H9 (cell line): ENCODE results near the gene CXCR4. TPM values are rescaled to one million over a fixed set of nuclear protein-coding genes. Genes with fewer than 3 reads are reported as not detected.

ENCODE experiments used
- DNase-seq: peaks from one replicate; pipeline ENCODE4 v3.0.0-alpha.2; 2017
- H2AFZ ChIP-seq: one replicate; pipeline ENCODE4 v1.6.1; 2013; ENCODE audit warnings: mild to moderate bottlenecking, low read length, control low read depth, moderate library complexity
- H2AK5ac ChIP-seq: 2 replicates; pipeline ENCODE4 v1.6.1; 2013; ENCODE audit warnings: low read length, control low read depth, mixed read lengths; ENCODE audit not compliant: insufficient read length
- H2BK120ac ChIP-seq: one replicate; pipeline ENCODE4 v1.6.1; 2013; ENCODE audit warnings: low read depth, mild to moderate bottlenecking, low read length, control low read depth, inconsistent platforms; ENCODE audit not compliant: poor library complexity, severe bottlenecking
- H2BK12ac ChIP-seq: 2 replicates; pipeline ENCODE4 v1.6.1; 2013; ENCODE audit warnings: low read length, control low read depth, mixed read lengths, low read depth; ENCODE audit not compliant: insufficient read length
- H2BK15ac ChIP-seq: 2 replicates; pipeline ENCODE4 v1.6.1; 2013; ENCODE audit warnings: low read depth, low read length, control low read depth
- H2BK20ac ChIP-seq: one replicate; pipeline ENCODE4 v1.6.1; 2013; ENCODE audit warnings: low read depth, mild to moderate bottlenecking, low read length, control low read depth, inconsistent platforms; ENCODE audit not compliant: poor library complexity, severe bottlenecking
- H2BK5ac ChIP-seq: 2 replicates; pipeline ENCODE4 v1.6.1; 2013; ENCODE audit warnings: low read length, control low read depth, mixed read lengths; ENCODE audit not compliant: insufficient read length
- H3K14ac ChIP-seq: 2 replicates; pipeline ENCODE4 v1.6.1; 2013; ENCODE audit warnings: low read length, control low read depth; ENCODE audit not compliant: insufficient read depth
- H3K18ac ChIP-seq: 2 replicates; pipeline ENCODE4 v1.6.1; 2013; ENCODE audit warnings: low read depth, mild to moderate bottlenecking, mixed read lengths, low read length, control low read depth; ENCODE audit not compliant: insufficient read length
- H3K23ac ChIP-seq: 2 replicates; pipeline ENCODE4 v1.6.1; 2013; ENCODE audit warnings: low read length, control low read depth, mixed read lengths, low read depth; ENCODE audit not compliant: insufficient read length
- H3K23me2 ChIP-seq: 2 replicates; pipeline ENCODE4 v1.6.1; 2013; ENCODE audit warnings: low read depth, mild to moderate bottlenecking, mixed read lengths, low read length, control low read depth; ENCODE audit not compliant: insufficient read length, poor library complexity, severe bottlenecking
- H3K27ac ChIP-seq: 2 replicates; pipeline ENCODE4 v1.5.1; 2013; ENCODE audit warnings: low read length, control low read depth, mixed read lengths, low read depth; ENCODE audit not compliant: insufficient read length
- H3K27me3 ChIP-seq: 2 replicates; pipeline ENCODE4 v1.6.1; 2013; ENCODE audit warnings: low read length, control low read depth, inconsistent platforms; ENCODE audit not compliant: insufficient read depth
- H3K4ac ChIP-seq: 2 replicates; pipeline ENCODE4 v1.6.1; 2013; ENCODE audit warnings: low read depth, mild to moderate bottlenecking, control low read depth, inconsistent platforms, low read length, moderate library complexity
- H3K4me1 ChIP-seq: 2 replicates; pipeline ENCODE4 v1.6.1; 2013; ENCODE audit warnings: low read length, control low read depth, inconsistent platforms; ENCODE audit not compliant: insufficient read depth
- H3K4me2 ChIP-seq: 2 replicates; pipeline ENCODE4 v1.6.1; 2013; ENCODE audit warnings: low read length, control low read depth, mixed read lengths; ENCODE audit not compliant: insufficient read length, insufficient read depth
- H3K56ac ChIP-seq: 2 replicates; pipeline ENCODE4 v1.6.1; 2013; ENCODE audit warnings: low read depth, mild to moderate bottlenecking, mixed read lengths, low read length, control low read depth; ENCODE audit not compliant: insufficient read length
- H3K79me1 ChIP-seq: 2 replicates; pipeline ENCODE4 v1.6.1; 2013; ENCODE audit warnings: low read depth, mild to moderate bottlenecking, moderate library complexity, low read length, control low read depth, inconsistent platforms; ENCODE audit not compliant: insufficient read depth, poor library complexity, severe bottlenecking
- H3K79me2 ChIP-seq: 2 replicates; pipeline ENCODE4 v1.6.1; 2013; ENCODE audit warnings: low read length, control low read depth, inconsistent platforms; ENCODE audit not compliant: insufficient read depth
- H3K9ac ChIP-seq: 2 replicates; pipeline ENCODE4 v1.6.1; 2013; ENCODE audit warnings: low read length, control low read depth, mixed read lengths; ENCODE audit not compliant: insufficient read length; ENCODE audit errors: extremely low read depth
- H3K9me3 ChIP-seq: one replicate; pipeline ENCODE4 v1.6.1; 2013; ENCODE audit warnings: low read depth, low read length, inconsistent platforms; ENCODE audit not compliant: control insufficient read depth
- H3T11ph ChIP-seq: one replicate; pipeline ENCODE4 v1.6.1; 2013; ENCODE audit warnings: mild to moderate bottlenecking, low read length, control low read depth, inconsistent platforms
- H4K20me1 ChIP-seq: one replicate; pipeline ENCODE4 v1.6.1; 2013; ENCODE audit not compliant: control insufficient read depth, insufficient read length, insufficient read depth
- H4K5ac ChIP-seq: 2 replicates; pipeline ENCODE4 v1.6.1; 2013; ENCODE audit warnings: low read depth, mild to moderate bottlenecking, mixed read lengths, low read length, control low read depth; ENCODE audit not compliant: insufficient read length
- H4K8ac ChIP-seq: replicated peaks from 2 replicates; pipeline ENCODE4 v1.6.1; 2013; ENCODE audit warnings: low read length, control low read depth, mixed read lengths, low read depth; ENCODE audit not compliant: insufficient read length
- H4K91ac ChIP-seq: 2 replicates; pipeline ENCODE4 v1.6.1; 2013; ENCODE audit warnings: low read depth, mild to moderate bottlenecking, moderate library complexity, mixed read lengths, low read length, control low read depth; ENCODE audit not compliant: insufficient read length
- H3K27ac Mint-ChIP-seq, 3 experiments: 2 replicates in 2 of 3; 3 replicates in 1 of 3; pipeline ENCODE4 v1.8.0; 2020 to 2021; ENCODE audit warnings: mixed read lengths in 3 of 3, mild to moderate bottlenecking in 1 of 3, moderate library complexity in 1 of 3
- H3K27me3 Mint-ChIP-seq: 2 replicates; pipeline ENCODE4 v1.8.0; 2021; ENCODE audit warnings: low read depth, mild to moderate bottlenecking, moderate library complexity, mixed read lengths
- H3K36me3 Mint-ChIP-seq, 3 experiments: 2 replicates in 2 of 3; 3 replicates in 1 of 3; pipeline ENCODE4 v1.8.0; 2020 to 2021; ENCODE audit warnings: low read depth in 3 of 3, mixed read lengths in 3 of 3; ENCODE audit not compliant: insufficient read depth in 1 of 3
- H3K4me1 Mint-ChIP-seq, 2 experiments: 2 replicates each; pipeline ENCODE4 v1.8.0; 2020; ENCODE audit warnings: mixed read lengths in 2 of 2
- H3K4me3 Mint-ChIP-seq, 2 experiments: 2 replicates in 1 of 2; 3 replicates in 1 of 2; pipeline ENCODE4 v1.8.0; 2020 to 2021; ENCODE audit warnings: mild to moderate bottlenecking in 2 of 2, mixed read lengths in 2 of 2, moderate library complexity in 1 of 2
- H3K9me3 Mint-ChIP-seq, 2 experiments: 2 replicates in 1 of 2; 3 replicates in 1 of 2; pipeline ENCODE4 v1.8.0; 2020; ENCODE audit warnings: mild to moderate bottlenecking in 2 of 2, mixed read lengths in 2 of 2, moderate library complexity in 1 of 2
- WGBS: extraction: QIAGEN DNeasy Blood & Tissue Kit; methylation state at CpG from one replicate; pipeline ENCODE4 v1.1.7; 2013; ENCODE audit warnings: missing lambda C conversion rate, low lambda C conversion rate, mixed read lengths; ENCODE audit not compliant: insufficient read length; ENCODE audit errors: extremely low coverage; 5-methylcytosine and 5-hydroxymethylcytosine counted together
- total RNA-seq: library from RNA; stranded (reverse); gene quantifications from 2 replicates; pipeline ENCODE4 v1.2.1, GENCODE V29; 2021
- TF ChIP-seq, protein P1 (sequence below): fragments of 200-600 bp; sonication (generic); conservative IDR thresholded peaks from 3 replicates; pipeline ENCODE4 v1.8.0; 2021; ENCODE audit warnings: antibody characterized with exemption, mild to moderate bottlenecking

CXCR4 gene
- total RNA-seq, 1 experiment from 2014 or later: 1.0 TPM

DNA sequence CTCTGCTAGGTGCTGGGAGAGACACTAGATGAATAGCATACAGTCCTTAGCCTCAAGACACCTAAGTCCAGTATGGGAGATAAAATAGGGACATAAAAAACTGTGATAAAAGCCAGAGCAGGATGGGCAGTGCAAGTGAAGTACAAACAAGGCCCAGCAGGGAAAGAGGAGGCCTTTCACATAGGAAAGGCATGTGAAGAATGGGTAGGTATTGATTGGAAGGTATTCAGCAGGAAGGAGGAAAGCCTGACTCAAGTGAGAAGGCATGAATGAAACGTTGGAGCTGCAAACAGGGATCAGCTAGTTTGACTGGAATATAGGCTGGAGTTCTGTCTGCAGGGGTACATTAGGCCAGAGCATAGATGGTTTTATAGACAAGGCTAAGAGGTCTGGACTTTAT lies 11.0 kb upstream of the CXCR4 start:
- no peak for DNase-seq
- no peak overlapping the region for H3K27ac Mint-ChIP-seq
- H3K4me3 Mint-ChIP-seq: no peak overlapping the region
- Histone ChIP-seq H2AK5ac (no peak overlapping the region), H3K4ac (no peak overlapping the region), H4K91ac (no peak overlapping the region), H4K8ac (no peak overlapping the region), H3K27me3 (no peaks in the 10 kb centered on the region), H3K9me3 (no peaks in the 10 kb centered on the region), H2BK12ac (no peak overlapping the region), H3K27ac (no peak overlapping the region), H3K4me1 (peaks cover 5% of the 10 kb centered on the region; the same call in 1 of the 2 replicates), H2AFZ (no peak overlapping the region), H2BK120ac (no peak overlapping the region), H3K14ac (no peak overlapping the region), H2BK15ac (no peak overlapping the region), H2BK5ac (no peak overlapping the region), H3K18ac (no peak overlapping the region), H3T11ph (no peak overlapping the region), H3K56ac (no peak overlapping the region), H3K4me2 (no peak overlapping the region), H3K79me1 (no peaks in the 10 kb centered on the region), H3K9ac (no peak overlapping the region), H3K79me2 (no peaks in the 10 kb centered on the region), H3K23ac (no peak overlapping the region), H4K5ac (no peak overlapping the region), H3K23me2 (no peaks in the 10 kb centered on the region), H4K20me1 (no peaks in the 10 kb centered on the region), H2BK20ac (no peak overlapping the region)
- TF ChIP-seq, protein P1, sequence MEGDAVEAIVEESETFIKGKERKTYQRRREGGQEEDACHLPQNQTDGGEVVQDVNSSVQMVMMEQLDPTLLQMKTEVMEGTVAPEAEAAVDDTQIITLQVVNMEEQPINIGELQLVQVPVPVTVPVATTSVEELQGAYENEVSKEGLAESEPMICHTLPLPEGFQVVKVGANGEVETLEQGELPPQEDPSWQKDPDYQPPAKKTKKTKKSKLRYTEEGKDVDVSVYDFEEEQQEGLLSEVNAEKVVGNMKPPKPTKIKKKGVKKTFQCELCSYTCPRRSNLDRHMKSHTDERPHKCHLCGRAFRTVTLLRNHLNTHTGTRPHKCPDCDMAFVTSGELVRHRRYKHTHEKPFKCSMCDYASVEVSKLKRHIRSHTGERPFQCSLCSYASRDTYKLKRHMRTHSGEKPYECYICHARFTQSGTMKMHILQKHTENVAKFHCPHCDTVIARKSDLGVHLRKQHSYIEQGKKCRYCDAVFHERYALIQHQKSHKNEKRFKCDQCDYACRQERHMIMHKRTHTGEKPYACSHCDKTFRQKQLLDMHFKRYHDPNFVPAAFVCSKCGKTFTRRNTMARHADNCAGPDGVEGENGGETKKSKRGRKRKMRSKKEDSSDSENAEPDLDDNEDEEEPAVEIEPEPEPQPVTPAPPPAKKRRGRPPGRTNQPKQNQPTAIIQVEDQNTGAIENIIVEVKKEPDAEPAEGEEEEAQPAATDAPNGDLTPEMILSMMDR: no peak
- no CpG with 5 or more reads among the region's 1 CpG for WGBS
- H3K9me3 Mint-ChIP-seq: no peaks in the 10 kb centered on the region
- peaks cover 1% of the 10 kb centered on the region; the same call in 1 of the 2 replicates for H3K27me3 Mint-ChIP-seq
- H3K36me3 Mint-ChIP-seq: no peaks in the 10 kb centered on the region
- H3K4me1 Mint-ChIP-seq: peaks cover 46 to 49% of the 10 kb centered on the region in 2 experiments
